ENCODE data around the gene ELK3.

- TF ChIP-seq POLR2A (IDR thresholded peaks at IDR 0.05), result no peak
- TF ChIP-seq, protein P1, sequence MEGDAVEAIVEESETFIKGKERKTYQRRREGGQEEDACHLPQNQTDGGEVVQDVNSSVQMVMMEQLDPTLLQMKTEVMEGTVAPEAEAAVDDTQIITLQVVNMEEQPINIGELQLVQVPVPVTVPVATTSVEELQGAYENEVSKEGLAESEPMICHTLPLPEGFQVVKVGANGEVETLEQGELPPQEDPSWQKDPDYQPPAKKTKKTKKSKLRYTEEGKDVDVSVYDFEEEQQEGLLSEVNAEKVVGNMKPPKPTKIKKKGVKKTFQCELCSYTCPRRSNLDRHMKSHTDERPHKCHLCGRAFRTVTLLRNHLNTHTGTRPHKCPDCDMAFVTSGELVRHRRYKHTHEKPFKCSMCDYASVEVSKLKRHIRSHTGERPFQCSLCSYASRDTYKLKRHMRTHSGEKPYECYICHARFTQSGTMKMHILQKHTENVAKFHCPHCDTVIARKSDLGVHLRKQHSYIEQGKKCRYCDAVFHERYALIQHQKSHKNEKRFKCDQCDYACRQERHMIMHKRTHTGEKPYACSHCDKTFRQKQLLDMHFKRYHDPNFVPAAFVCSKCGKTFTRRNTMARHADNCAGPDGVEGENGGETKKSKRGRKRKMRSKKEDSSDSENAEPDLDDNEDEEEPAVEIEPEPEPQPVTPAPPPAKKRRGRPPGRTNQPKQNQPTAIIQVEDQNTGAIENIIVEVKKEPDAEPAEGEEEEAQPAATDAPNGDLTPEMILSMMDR (IDR thresholded peaks at IDR 0.05), result no peak
These were observed 114.7 kb downstream of the ELK3 start for GRCh38 chr12:96308881-96309280.

All from lower leg skin (tissue), 3 donors.